SK-N-SH treated with all-trans-retinoic acid at 6 μM for 48 hours (cell line): ENCODE data around the gene TOP2B.

Experiments
- ATAC-seq: fragments of 200-7000 bp; cut with Tn5 transposase; 3 replicates; pipeline ENCODE4 v1.9.1; 2020; ENCODE audit warnings: mild to moderate bottlenecking, moderate library complexity
- ARNTL ChIP-seq: fragments of 450-650 bp; formaldehyde crosslinking; IDR thresholded peaks from 2 replicates; pipeline ENCODE4 v1.5.0; 2020; ENCODE audit warnings: low read depth, mild to moderate bottlenecking, moderate library complexity, borderline replicate concordance
- BACH2 ChIP-seq: fragments of 250-450 bp; sonication (Bioruptor Pico); IDR thresholded peaks from 2 replicates; pipeline ENCODE4 v1.9.0; 2021; ENCODE audit warnings: mild to moderate bottlenecking, borderline replicate concordance
- CREB5 ChIP-seq: fragments of 250-450 bp; sonication (Bioruptor Pico); IDR thresholded peaks from 2 replicates; pipeline ENCODE4 v1.5.1; 2020; ENCODE audit warnings: low read depth, mild to moderate bottlenecking, moderate library complexity
- CSDC2 ChIP-seq: fragments of 250-450 bp; sonication (Bioruptor Pico); IDR thresholded peaks from 2 replicates; pipeline ENCODE4 v1.5.0; 2020; ENCODE audit warnings: mild to moderate bottlenecking, moderate library complexity
- ESRRG ChIP-seq: fragments of 250-450 bp; sonication (Bioruptor Pico); IDR thresholded peaks from 2 replicates; pipeline ENCODE4 v1.6.1; 2021; ENCODE audit warnings: mild to moderate bottlenecking
- GLIS3 ChIP-seq: fragments of 250-450 bp; sonication (Bioruptor Pico); IDR thresholded peaks from 2 replicates; pipeline ENCODE4 v1.5.0; 2020; ENCODE audit warnings: mild to moderate bottlenecking, moderate library complexity
- ISL1 ChIP-seq: fragments of 250-450 bp; sonication (Bioruptor Pico); IDR thresholded peaks from 2 replicates; pipeline ENCODE4 v2.1.2; 2022; ENCODE audit warnings: mild to moderate bottlenecking, moderate library complexity
- PATZ1 ChIP-seq: fragments of 250-450 bp; sonication (Bioruptor Pico); IDR thresholded peaks from 2 replicates; pipeline ENCODE4 v1.8.0; 2020; ENCODE audit warnings: mild to moderate bottlenecking, moderate library complexity, borderline replicate concordance
- POU6F1 ChIP-seq: fragments of 250-450 bp; sonication (Bioruptor Pico); IDR thresholded peaks from 2 replicates; pipeline ENCODE4 v1.8.0; 2021; ENCODE audit warnings: low read depth, mild to moderate bottlenecking, moderate library complexity, borderline replicate concordance
- PPARA ChIP-seq: fragments of 250-450 bp; sonication (Bioruptor Pico); IDR thresholded peaks from 2 replicates; pipeline ENCODE4 v1.5.0; 2020; ENCODE audit warnings: mild to moderate bottlenecking, borderline replicate concordance
- RARB ChIP-seq: fragments of 250-450 bp; sonication (Bioruptor Pico); IDR thresholded peaks from 2 replicates; pipeline ENCODE4 v1.8.0; 2021; ENCODE audit warnings: mild to moderate bottlenecking, moderate library complexity
- SNAI2 ChIP-seq: fragments of 250-450 bp; sonication (Bioruptor Pico); IDR thresholded peaks from 2 replicates; pipeline ENCODE4 v1.5.0; 2020; ENCODE audit warnings: mild to moderate bottlenecking, moderate library complexity
- TCF4 ChIP-seq: fragments of 250-450 bp; sonication (Bioruptor Pico); IDR thresholded peaks from 2 replicates; pipeline ENCODE4 v1.8.0; 2021; ENCODE audit warnings: mild to moderate bottlenecking, moderate library complexity, borderline replicate concordance
- TOX ChIP-seq: fragments of 250-450 bp; sonication (Bioruptor Pico); IDR thresholded peaks from 2 replicates; pipeline ENCODE4 v1.8.0; 2021; ENCODE audit warnings: mild to moderate bottlenecking, moderate library complexity, borderline replicate concordance
- TSHZ2 ChIP-seq: fragments of 250-450 bp; sonication (Bioruptor Pico); IDR thresholded peaks from 2 replicates; pipeline ENCODE4 v1.5.0; 2020; ENCODE audit warnings: mild to moderate bottlenecking, moderate library complexity
- ZC3H10 ChIP-seq: fragments of 250-450 bp; sonication (Bioruptor Pico); IDR thresholded peaks from 2 replicates; pipeline ENCODE4 v1.5.1; 2021; ENCODE audit warnings: mild to moderate bottlenecking, moderate library complexity
- ZFP3 ChIP-seq: fragments of 250-450 bp; sonication (Bioruptor Pico); IDR thresholded peaks from 2 replicates; pipeline ENCODE4 v1.5.0; 2020; ENCODE audit warnings: mild to moderate bottlenecking, moderate library complexity
- ZFP30 ChIP-seq: fragments of 450-650 bp; formaldehyde crosslinking; IDR thresholded peaks from 2 replicates; pipeline ENCODE4 v1.5.0; 2022; ENCODE audit warnings: mild to moderate bottlenecking, moderate library complexity
- ZNF565 ChIP-seq: fragments of 450-650 bp; formaldehyde crosslinking; conservative IDR thresholded peaks from 2 replicates; pipeline ENCODE4 v1.5.0; 2020; ENCODE audit warnings: low read depth, mild to moderate bottlenecking, moderate library complexity
- ZNF70 ChIP-seq: fragments of 450-650 bp; formaldehyde crosslinking; IDR thresholded peaks from 2 replicates; pipeline ENCODE4 v1.5.0; 2020; ENCODE audit warnings: mild to moderate bottlenecking, moderate library complexity
- ZNF8 ChIP-seq: fragments of 450-650 bp; formaldehyde crosslinking; IDR thresholded peaks from 2 replicates; pipeline ENCODE4 v1.5.0; 2020; ENCODE audit warnings: mild to moderate bottlenecking, moderate library complexity

Gene TOP2B

GRCh38 chr3:25707268-25707926 lies 42.7 kb upstream of the TOP2B start:
- TF ChIP-seq BACH2 (CRISPR knock-in tag) (no peak), ZC3H10 (CRISPR knock-in tag) (no peak), PPARA (no peak), ISL1 (no peak), GLIS3 (no peak), SNAI2 (no peak), CREB5 (no peak), TSHZ2 (CRISPR knock-in tag) (no peak), ARNTL (CRISPR knock-in tag) (no peak), PATZ1 (CRISPR knock-in tag) (no peak), ZNF8 (no peak), ZNF565 (CRISPR knock-in tag) (no peak), TOX (CRISPR knock-in tag) (no peak), TCF4 (CRISPR knock-in tag) (no peak), CSDC2 (CRISPR knock-in tag) (no peak), ZFP30 (no peak), POU6F1 (no peak), ZNF70 (CRISPR knock-in tag) (no peak), ESRRG (CRISPR knock-in tag) (no peak), ZFP3 (CRISPR knock-in tag) (no peak)
- TF ChIP-seq, all 23 proteins: peak for 0
- ATAC-seq = no peak

- ATAC-seq = no peak
- TF ChIP-seq ZNF8 = no peak
- TF ChIP-seq, all 23 proteins: peak for 0
Observed at GRCh38 chr3:25706213-25706612, 41.5 kb upstream of the TOP2B start.

GRCh38 chr3:25697553-25697952 lies 32.8 kb upstream of the TOP2B start:
- no peak for ATAC-seq
- TF ChIP-seq ESRRG (CRISPR knock-in tag) (no peak), ISL1 (no peak), ZFP30 (no peak)

GRCh38 chr3:25695731-25696420 lies 31.2 kb upstream of the TOP2B start:
- ATAC-seq = no peak
- no peak for TF ChIP-seq TCF4 (CRISPR knock-in tag)
- no peak for TF ChIP-seq ARNTL (CRISPR knock-in tag)
- TF ChIP-seq TSHZ2 (CRISPR knock-in tag) = no peak
- TF ChIP-seq POU6F1 = no peak
- no peak for TF ChIP-seq CREB5
- TF ChIP-seq ISL1 = no peak
- no peak for TF ChIP-seq ZC3H10 (CRISPR knock-in tag)
- TF ChIP-seq ZFP3 (CRISPR knock-in tag) = no peak
- no peak for TF ChIP-seq RARB (CRISPR knock-in tag)
